Urinary bladder (tissue), 4 donors: ENCODE measurements around the gene RBM20. TPM values are rescaled to one million over a fixed set of nuclear protein-coding genes. Genes with fewer than 3 reads are reported as not detected.
"Not testable (repeated sequence)": the region's sequence is repeated elsewhere in the genome, so short reads cannot be mapped to it uniquely, and the experiment has no call there.

Source experiments
- DNase-seq: peaks from one replicate; pipeline ENCODE4 v3.0.0-alpha.2; 2015; ENCODE audit errors: extremely low spot score
- H3K27ac ChIP-seq: one replicate; pipeline ENCODE4 v1.5.1; 2013; ENCODE audit warnings: low read depth, mild to moderate bottlenecking, moderate library complexity
- H3K36me3 ChIP-seq: one replicate; pipeline ENCODE4 v1.6.1; 2013; ENCODE audit warnings: mild to moderate bottlenecking, moderate library complexity; ENCODE audit not compliant: insufficient read depth
- H3K4me1 ChIP-seq: one replicate; pipeline ENCODE4 v1.6.1; 2013; ENCODE audit warnings: mild to moderate bottlenecking, moderate library complexity; ENCODE audit not compliant: insufficient read depth
- H3K4me3 ChIP-seq: one replicate; pipeline ENCODE4 v1.5.1; 2013; ENCODE audit warnings: low read depth, low read length
- WGBS: extraction: QIAGEN DNeasy Blood & Tissue Kit; methylation state at CpG from one replicate; pipeline ENCODE4 v1.1.7; 2013; 5-methylcytosine and 5-hydroxymethylcytosine counted together
- polyA plus RNA-seq: library from polyadenylated mRNA; stranded (reverse); fragments of 200-250 nt; gene quantifications from one replicate; pipeline ENCODE4 v1.2.3, GENCODE V29; 2013
- total RNA-seq: library from RNA; depleted of rRNA; stranded (reverse); fragments of >200 nt; gene quantifications from one replicate; pipeline ENCODE4 v1.2.3, GENCODE V29; 2014
- donor health status: healthy with polysubstance abuse.
- donor health status: healthy.

Gene RBM20
- total and polyA plus RNA-seq, 2 donors = 0.68 to 2.3 TPM

- H3K36me3 ChIP-seq = no peaks in the 10 kb centered on the region
- no peak for DNase-seq
- H3K27ac ChIP-seq = no peak overlapping the region
- H3K4me3 ChIP-seq = no peak overlapping the region
- WGBS = 54% methylated on average over 4 of the region's 4 CpGs
- H3K4me1 ChIP-seq = no peaks in the 10 kb centered on the region
Measured at GRCh38 chr10:110758898-110759297, 114.8 kb downstream of the RBM20 start.

GRCh38 chr10:110759523-110759922 lies 115.4 kb downstream of the RBM20 start:
- no peak for DNase-seq
- H3K27ac ChIP-seq = no peak overlapping the region
- no peaks in the 10 kb centered on the region for H3K36me3 ChIP-seq
- 57% methylated on average over 4 of the region's 4 CpGs for WGBS
- no peaks in the 10 kb centered on the region for H3K4me1 ChIP-seq
- no peak overlapping the region for H3K4me3 ChIP-seq

- Histone ChIP-seq H3K36me3 (no peaks in the 10 kb centered on the region), H3K4me1 (no peaks in the 10 kb centered on the region), H3K27ac (no peak overlapping the region), H3K4me3 (no peak overlapping the region)
- DNase-seq = no peak
- 89% methylated on average over 8 of the region's 8 CpGs for WGBS
Measured at GRCh38 chr10:110762109-110762848, 118.1 kb downstream of the RBM20 start.

- Histone ChIP-seq H3K27ac (no peak overlapping the region), H3K4me1 (no peaks in the 10 kb centered on the region), H3K4me3 (no peak overlapping the region), H3K36me3 (no peaks in the 10 kb centered on the region)
- 91% methylated on average over 5 of the region's 5 CpGs for WGBS
- DNase-seq = no peak
Measured at GRCh38 chr10:110762849-110763211, 118.7 kb downstream of the RBM20 start.

- 81% methylated on average over 12 of the region's 12 CpGs for WGBS
- no peak for DNase-seq
- no peak overlapping the region for H3K4me3 ChIP-seq
Measured at GRCh38 chr10:110764378-110764777, 120.2 kb downstream of the RBM20 start.

GRCh38 chr10:110764793-110765512 lies 120.8 kb downstream of the RBM20 start:
- DNase-seq = no peak
- no peak overlapping the region for H3K4me3 ChIP-seq
- H3K27ac ChIP-seq = no peak overlapping the region
- no peaks in the 10 kb centered on the region for H3K4me1 ChIP-seq
- no peaks in the 10 kb centered on the region for H3K36me3 ChIP-seq
- WGBS = 77% methylated on average over 13 of the region's 13 CpGs

More at GRCh38 chr10:110764378-110764777, 120.2 kb downstream of the RBM20 start:
- no peaks in the 10 kb centered on the region for H3K4me1 ChIP-seq
- no peaks in the 10 kb centered on the region for H3K36me3 ChIP-seq
- no peak overlapping the region for H3K27ac ChIP-seq

- Histone ChIP-seq H3K4me3 (no peak overlapping the region), H3K4me1 (no peaks in the 10 kb centered on the region), H3K36me3 (no peaks in the 10 kb centered on the region), H3K27ac (no peak overlapping the region)
- no peak for DNase-seq
- 85% methylated on average over 8 of the region's 8 CpGs for WGBS
Measured at GRCh38 chr10:110765513-110766319, 121.6 kb downstream of the RBM20 start.

GRCh38 chr10:110767601-110768000 lies 123.5 kb downstream of the RBM20 start:
- not testable (repeated sequence) for H3K36me3 ChIP-seq
- 96% methylated on average over 22 of the region's 29 CpGs for WGBS

GRCh38 chr10:110770243-110770642 lies 126.1 kb downstream of the RBM20 start:
- Histone ChIP-seq H3K4me3 (no peak overlapping the region), H3K27ac (no peak overlapping the region), H3K36me3 (no peaks in the 10 kb centered on the region), H3K4me1 (no peaks in the 10 kb centered on the region)
- WGBS = 88% methylated on average over 3 of the region's 3 CpGs
- DNase-seq = no peak

More at GRCh38 chr10:110767601-110768000, 123.5 kb downstream of the RBM20 start:
- H3K4me3 ChIP-seq, H3K27ac ChIP-seq, DNase-seq, H3K4me1 ChIP-seq: not testable (repeated sequence)

GRCh38 chr10:110771486-110771885 lies 127.3 kb downstream of the RBM20 start:
- DNase-seq = no peak

GRCh38 chr10:110771991-110772390 lies 127.9 kb downstream of the RBM20 start:
- H3K27ac ChIP-seq = no peak overlapping the region
- H3K4me3 ChIP-seq = no peak overlapping the region
- no peaks in the 10 kb centered on the region for H3K36me3 ChIP-seq
- WGBS = 87% methylated on average over 4 of the region's 4 CpGs
- DNase-seq = no peak
- no peaks in the 10 kb centered on the region for H3K4me1 ChIP-seq

More at GRCh38 chr10:110771486-110771885, 127.3 kb downstream of the RBM20 start:
- Histone ChIP-seq H3K36me3 (no peaks in the 10 kb centered on the region), H3K4me1 (no peaks in the 10 kb centered on the region), H3K27ac (no peak overlapping the region), H3K4me3 (no peak overlapping the region)
- WGBS = 97% methylated on average over 1 of the region's 1 CpG

GRCh38 chr10:110772454-110773025 lies 128.4 kb downstream of the RBM20 start:
- H3K4me3 ChIP-seq = no peak overlapping the region
- no peaks in the 10 kb centered on the region for H3K36me3 ChIP-seq
- no peaks in the 10 kb centered on the region for H3K4me1 ChIP-seq
- DNase-seq = no peak
- H3K27ac ChIP-seq = no peak overlapping the region
- WGBS = 84% methylated on average over 3 of the region's 3 CpGs

- no peak overlapping the region for H3K4me3 ChIP-seq
- no peaks in the 10 kb centered on the region for H3K36me3 ChIP-seq
- WGBS = 89% methylated on average over 7 of the region's 7 CpGs
- no peak overlapping the region for H3K27ac ChIP-seq
- no peaks in the 10 kb centered on the region for H3K4me1 ChIP-seq
- no peak for DNase-seq
Measured at GRCh38 chr10:110773693-110774068, 129.5 kb downstream of the RBM20 start.
